HG02678 (cell line): Measurements from ENCODE around the gene GLT8D1.
A peak's percentile ranks its signal among the peaks of the same experiment; 100 is the strongest.
"Not testable (repeated sequence)": the region's sequence is repeated elsewhere in the genome, so short reads cannot be mapped to it uniquely, and the experiment has no call there.

Experiments
- ATAC-seq: cut with Tn5 transposase; IDR thresholded peaks from one replicate; pipeline ENCODE4 v1.9.1; 2021; ENCODE audit warnings: mild to moderate bottlenecking, moderate library complexity; ENCODE audit not compliant: unreplicated experiment

GLT8D1 gene, protein sequence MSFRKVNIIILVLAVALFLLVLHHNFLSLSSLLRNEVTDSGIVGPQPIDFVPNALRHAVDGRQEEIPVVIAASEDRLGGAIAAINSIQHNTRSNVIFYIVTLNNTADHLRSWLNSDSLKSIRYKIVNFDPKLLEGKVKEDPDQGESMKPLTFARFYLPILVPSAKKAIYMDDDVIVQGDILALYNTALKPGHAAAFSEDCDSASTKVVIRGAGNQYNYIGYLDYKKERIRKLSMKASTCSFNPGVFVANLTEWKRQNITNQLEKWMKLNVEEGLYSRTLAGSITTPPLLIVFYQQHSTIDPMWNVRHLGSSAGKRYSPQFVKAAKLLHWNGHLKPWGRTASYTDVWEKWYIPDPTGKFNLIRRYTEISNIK

DNA sequence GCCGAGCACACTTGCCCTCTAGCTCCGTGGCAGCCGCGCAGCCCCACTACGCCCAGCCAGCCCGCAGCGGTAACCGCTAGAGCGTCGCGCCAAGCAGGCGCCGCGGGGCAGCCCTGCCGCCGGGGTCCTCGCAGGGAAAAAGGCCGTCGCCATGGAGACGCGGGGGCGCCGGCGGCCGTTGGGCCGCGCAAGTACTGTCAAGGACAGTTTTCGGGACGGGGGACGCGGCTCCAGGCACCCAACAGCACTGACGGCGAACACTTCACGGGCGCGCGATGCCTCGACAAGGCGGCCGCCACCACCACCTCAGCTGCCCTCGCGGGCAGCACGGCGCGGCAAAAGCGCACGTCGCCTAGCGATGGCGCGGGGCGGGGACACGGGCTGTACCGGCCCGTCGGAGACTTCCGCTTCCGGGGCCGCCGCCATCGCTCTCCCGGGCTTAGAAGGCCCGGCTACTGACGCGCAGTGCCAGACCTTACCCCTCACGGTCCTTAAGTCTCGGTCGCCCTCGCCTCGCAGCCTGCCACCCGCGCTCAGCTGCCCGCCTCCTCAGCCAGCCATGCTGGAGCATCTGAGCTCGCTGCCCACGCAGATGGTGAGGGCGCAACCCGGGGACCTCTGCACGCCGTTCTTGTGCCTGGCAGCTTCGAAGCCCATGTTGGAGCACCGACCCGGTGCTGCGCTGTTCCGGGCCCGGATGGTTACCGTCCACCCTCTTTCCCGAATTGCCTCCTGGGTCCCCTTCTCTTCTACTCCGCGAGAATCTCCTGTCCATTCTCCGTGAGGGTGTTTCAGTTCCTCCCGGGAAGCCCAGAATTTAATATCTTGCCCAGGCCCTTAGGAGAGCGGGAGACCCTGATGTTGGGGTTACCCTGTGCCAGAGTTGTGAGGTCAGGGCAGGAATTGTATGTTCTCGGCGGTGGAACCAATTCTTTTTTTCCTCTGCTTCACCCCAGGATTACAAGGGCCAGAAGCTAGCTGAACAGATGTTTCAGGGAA, at the start of gene GLT8D1, which contains the start of gene SPCS1:
TSS of gene GLT8D1 (minus strand) at position 104 of the 999 bp plus-strand sequence. CDS start 5,331 bp downstream, outside the sequence.
TSS of gene SPCS1 (plus strand) at position 419 of the 999 bp plus-strand sequence. CDS start at position 560, 141 bp downstream.
- peak; percentile 76 for ATAC-seq

DNA sequence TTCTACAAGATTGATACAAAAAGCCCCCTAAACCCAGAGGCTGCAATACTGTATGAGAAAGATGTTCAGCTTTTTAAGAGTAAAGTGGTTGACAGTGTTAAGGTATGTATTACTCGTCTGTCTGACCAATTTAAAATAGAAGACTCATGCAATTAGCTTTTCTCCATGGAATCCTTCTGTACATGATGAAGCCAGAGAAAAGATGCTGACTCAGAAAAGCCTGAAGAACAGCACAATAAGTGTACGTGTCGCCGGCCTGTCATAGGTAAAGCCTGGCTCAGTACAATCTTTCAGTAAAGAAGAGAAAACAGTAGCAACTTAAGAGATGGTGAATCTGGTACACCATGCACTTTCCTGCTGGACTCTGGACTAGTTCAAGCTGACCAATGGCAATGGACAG, 48.8 kb upstream of the GLT8D1 start:
- no peak for ATAC-seq

DNA sequence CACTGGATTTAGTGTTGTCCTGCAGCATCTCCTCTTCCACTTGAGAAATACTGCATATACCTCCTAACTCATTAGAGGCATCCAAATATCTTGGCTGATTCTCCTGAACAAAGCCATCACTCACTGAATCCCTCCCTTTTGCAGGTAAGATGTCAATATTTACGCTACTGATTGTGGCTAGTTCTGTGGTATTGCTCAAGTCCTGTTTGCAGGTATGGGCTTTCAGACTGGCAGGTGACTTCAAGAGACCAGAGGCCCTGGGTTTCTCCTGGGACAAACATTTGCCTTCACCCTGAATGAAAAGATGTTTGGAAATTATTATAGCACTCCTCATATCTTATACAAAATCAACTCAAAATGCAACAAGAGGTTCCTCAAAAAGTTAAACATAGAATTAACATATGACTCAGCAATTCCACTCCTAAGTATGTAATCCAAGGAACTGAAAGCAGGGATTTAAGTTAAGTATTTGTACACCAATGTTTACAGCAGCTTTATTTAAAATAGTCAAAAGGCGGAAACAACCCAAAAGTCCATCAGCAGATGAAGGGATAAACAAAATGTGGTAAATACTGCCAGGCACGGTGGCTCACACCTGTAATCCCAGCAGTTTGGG, 46.6 kb upstream of the GLT8D1 start:
- no peak for ATAC-seq

DNA sequence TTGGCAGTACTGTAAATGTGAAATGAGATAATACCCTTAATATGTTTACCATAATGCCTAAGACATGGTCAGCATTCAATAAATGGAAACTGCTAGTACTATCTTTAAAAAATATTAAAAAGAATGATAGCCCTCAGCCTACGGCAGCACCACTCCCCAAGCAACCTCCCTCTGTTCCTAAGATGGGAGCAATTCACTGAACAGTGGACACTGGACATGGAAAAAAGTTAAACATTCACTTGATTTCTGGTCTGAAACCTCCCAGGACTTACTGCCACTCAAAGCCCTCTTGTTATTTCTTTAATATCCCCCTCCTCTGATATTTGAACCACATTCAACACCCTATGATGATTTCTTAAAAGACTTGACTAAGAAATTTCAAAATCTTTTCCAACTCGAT, 38.1 kb upstream of the GLT8D1 start:
- ATAC-seq: no peak

DNA sequence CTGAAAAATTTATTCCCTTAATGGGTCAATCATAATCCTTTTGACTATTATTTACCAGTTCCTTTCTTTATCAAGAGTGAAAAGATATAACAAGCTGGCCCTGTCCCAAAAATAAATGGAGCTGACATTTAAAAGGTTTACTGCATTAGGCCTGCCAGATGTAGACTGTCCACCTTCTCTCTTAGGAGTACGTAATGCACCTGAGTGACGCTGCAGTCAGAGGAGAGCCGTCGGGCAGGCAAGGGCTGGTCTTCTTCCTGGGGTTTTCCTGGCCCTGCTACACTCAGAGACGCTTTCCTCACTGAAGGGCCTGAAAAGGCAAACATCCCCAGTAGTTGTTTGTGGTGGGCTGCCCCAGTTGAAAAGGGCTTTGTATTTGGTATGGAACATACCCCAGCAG, 37.6 kb upstream of the GLT8D1 start:
- ATAC-seq: no peak

DNA sequence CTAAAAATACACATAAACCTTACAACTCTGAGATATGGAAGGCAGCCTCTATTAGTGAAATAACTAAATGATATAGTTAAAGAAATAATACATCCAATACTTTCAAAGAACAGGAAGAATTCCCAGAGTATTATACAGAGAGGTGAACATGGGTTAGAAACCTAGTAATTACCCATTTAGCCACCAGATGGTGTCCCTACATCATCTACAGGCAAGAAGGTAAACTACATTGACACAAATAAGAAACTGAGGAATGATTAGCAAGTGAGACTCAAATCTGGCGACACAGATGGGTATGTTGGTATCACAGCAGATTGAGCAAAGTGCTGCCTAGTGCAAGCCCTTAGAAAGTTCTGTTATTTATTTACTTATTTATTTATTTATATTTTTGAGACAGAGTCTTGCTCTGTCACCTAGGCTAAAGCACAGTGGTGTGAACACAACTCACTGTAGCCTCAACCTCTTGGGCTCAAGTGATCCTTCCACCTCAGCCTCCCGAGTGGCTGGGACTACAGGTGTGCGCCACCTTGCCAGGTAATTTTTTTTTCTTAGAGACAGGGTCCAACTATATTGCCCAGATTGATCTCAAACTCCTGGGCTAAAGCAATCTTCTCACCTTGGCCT, 36.9 kb upstream of the GLT8D1 start:
- no peak for ATAC-seq

DNA sequence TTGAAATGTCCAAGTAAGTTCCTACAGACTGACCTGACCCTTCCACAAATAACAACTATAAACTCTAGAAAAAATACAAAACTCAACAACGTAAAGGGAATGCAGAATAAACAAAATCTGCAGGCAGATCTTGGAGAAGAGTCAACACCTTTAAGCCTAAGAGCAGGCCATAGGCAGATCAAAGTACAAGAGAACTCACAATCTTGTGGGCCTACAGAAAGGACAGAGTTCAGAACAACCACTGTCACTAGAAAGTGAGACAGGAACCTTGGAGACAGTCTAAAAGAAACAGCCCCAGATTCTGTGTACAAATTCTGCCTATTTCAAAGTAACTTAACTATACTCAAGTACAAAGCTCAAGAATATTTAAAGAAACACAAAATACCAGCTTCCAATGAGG, 34.1 kb upstream of the GLT8D1 start:
- ATAC-seq: no peak

DNA sequence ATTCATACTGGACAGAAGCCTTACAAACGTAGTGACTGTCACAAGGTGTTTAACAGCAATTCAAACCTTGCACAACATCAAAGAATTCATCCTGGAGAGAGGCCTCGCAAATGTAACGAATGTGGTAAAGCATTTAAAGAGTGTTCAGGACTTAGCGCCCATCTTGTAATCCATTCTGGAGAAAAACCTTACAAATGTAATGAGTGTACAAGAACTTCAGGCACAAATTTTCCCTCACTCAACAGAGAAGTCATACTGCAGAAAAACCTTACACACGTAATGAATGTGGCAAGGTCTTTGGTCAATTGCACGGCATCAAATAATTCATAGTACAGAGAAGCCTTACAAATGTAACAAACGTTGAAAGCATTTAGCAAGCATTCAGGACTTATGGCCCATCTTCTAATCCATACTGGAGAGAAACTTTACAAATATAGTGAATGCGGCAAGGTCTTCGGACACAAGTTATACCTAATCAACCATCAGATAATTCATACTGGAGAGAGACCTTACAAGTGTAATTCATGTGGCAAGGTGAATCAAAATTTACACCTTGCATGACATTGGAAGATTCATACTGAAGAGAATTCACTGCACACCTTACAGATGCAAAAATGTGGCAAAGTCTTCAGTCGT, 27.8 kb upstream of the GLT8D1 start:
- ATAC-seq: no peak

DNA sequence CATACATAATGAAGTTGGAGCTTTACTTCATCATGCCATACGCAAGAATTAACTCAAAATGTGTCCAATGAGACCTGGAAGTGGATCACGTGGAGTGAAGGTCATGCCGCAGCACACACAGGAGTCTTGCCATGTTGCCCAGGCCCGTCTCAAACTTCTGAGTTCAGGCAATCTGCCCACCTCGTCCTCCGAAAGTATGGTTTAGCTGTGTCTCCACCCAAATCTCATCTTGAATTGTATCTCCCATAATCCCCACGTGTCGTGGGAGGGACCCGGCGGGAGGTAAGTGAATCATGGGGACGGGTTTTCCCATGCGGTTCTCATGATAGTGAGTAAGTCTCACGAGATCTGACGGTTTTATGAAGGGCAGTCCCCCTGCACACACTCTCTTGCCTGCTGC, 26.0 kb upstream of the GLT8D1 start:
- no peak for ATAC-seq

DNA sequence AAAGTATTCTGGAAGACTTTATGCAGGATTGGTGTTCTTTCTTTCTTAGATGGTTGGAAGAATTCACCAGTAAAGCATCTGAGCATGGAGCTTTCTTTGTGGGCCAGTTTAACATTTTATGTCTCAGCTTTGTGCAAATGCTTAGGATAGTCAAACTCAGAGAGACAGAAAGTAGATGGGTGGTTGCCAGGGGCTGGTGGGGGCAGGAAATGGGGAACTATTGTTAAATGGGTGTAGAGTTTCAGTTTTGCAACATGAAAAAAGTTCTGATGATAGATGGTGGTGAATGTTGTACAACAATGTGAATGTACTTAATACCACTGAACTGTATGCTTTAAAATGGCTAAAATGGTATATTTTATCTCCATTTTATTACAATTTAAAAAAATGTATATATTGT, 25.1 kb upstream of the GLT8D1 start:
- no peak for ATAC-seq

DNA sequence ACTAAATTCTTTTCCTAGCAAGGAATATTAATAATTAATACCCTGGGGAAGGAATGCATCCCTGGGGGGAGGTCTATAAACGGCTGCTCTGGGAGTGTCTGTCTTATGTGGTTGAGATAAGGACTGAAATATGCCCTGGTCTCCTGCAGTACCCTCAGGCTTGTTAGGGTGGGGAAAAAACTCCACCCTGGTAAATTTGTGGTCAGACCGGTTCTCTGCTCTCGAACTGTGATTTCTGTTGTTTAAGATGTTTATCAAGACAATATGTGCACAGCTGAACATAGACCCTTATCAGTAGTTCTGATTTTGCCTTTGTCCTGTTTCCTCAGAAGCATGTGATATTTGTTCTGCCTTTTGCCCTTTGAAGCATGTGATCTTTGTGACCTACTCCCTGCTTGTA, 23.2 kb upstream of the GLT8D1 start:
- not testable (repeated sequence) for ATAC-seq

DNA sequence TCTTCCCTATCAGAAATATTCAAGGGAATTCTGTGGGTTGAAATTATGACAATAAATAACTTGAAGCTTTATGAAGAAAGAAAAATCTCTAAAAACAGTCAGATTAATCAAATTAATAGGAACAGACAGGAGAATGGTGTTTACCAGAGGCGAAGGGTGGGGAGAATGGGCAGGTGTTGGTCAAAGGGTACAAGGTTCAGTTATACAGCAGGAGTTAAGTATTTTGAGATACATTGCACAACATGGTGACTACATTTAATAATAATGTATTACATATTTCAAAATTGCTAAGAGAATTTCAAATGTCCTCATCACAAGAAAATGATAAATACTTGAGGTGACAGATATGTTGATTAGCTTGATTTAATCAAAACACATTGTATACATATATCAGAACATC, 18.9 kb upstream of the GLT8D1 start:
- ATAC-seq: no peak

DNA sequence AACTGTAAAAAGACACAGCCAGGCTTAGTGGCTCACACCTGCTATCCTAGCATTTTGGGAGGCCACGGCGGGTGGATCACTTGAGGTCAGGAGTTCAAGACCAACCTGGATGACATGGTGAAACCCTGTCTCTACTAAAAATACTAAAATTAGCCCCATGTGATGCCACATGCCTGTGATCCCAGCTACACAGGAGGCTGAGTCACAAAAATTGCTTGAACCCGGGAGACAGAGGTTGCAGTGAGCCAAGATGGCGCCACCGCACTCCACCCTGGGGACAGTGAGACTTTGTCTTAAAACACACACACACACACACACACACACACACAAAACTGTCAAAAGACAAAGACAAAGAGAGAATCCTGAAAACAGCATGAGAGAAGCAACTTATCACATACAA, 18.3 kb upstream of the GLT8D1 start:
- ATAC-seq: no peak

DNA sequence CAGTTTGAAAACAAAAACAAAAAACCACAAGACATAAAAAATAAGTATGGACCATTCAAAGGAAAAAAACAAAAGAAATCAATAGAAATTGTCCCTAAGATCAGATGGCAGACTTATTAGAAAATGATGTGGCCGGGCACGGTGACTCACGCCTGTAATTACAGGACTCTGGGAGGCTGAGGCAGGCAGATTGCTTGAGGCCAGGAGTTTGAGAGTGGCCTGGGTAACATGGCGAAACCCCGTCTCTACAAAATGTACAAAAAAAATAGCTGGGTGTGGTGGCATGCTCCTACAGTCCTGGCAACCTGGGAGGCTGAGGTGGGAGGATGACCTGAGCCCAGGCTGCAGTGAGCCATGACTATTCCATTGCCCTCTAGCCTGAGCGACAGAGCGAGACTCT, 16.9 kb upstream of the GLT8D1 start:
- ATAC-seq: no peak

DNA sequence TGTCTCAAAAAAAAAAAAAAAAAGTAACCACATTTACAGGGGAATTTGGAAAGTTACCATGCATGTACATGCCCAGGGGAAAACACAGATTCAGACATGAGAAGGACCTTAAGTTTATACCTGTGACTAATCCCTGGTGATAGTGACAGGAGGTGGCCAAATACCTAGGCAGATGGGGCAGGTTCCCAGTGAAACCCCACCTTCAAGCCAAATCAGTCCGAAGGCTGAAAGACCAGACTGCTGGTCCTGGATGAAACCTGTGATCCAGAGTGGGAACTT, 16.1 kb upstream of the GLT8D1 start:
- ATAC-seq: no peak

DNA sequence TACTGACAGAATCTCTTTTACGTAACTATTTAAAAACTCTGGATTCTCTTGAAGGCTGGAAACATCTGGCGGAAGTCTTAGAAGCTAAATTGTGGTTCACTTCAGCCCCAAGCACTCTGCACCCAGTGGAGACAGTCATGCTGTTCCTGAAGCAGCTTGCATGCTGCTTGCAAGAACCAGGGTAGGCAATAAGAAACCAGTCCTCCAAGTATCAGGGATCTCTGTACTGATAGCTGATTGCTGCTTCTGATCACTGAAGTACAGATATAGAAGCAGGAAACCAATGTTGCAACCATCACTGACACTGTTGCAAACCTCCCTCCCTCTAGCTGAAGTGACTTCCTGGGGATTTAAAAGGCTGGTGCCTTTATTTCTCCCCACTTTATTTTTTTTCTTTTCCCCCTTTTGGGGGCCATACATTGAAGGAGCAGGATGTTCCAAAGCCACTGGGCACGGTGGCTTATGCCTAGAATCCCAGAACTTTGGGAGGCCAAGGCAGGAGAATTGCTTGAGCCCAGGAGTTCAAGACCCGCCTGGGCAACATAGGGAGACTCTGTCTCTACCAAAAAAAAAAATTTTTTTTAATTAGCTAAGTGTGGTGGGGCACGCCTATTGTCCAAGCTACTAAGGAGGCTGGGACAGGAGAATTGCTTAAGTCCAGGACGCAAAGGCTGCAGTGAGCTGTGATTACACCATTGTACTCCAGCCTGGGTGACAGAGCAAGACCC, 15.6 kb upstream of the GLT8D1 start:
- ATAC-seq: peak; percentile 64

DNA sequence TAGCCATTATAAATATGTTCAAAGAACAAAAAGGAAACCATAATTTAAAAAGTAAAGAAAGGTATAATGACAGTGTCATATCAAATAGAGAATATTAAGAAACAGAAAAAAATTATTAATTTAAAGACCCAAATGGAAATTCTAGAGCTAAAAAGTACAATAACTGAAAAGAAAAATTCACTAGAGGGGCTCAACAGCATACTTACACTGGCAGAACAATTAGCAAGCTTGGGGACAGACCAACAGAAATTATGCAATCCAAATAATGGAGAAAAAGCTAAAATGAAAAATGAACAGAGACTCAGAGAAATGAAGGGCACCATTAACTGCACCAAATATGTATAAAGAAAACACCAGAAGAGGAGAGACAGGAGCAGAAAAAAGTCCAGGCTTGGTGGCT, 14.0 kb upstream of the GLT8D1 start:
- ATAC-seq: no peak

DNA sequence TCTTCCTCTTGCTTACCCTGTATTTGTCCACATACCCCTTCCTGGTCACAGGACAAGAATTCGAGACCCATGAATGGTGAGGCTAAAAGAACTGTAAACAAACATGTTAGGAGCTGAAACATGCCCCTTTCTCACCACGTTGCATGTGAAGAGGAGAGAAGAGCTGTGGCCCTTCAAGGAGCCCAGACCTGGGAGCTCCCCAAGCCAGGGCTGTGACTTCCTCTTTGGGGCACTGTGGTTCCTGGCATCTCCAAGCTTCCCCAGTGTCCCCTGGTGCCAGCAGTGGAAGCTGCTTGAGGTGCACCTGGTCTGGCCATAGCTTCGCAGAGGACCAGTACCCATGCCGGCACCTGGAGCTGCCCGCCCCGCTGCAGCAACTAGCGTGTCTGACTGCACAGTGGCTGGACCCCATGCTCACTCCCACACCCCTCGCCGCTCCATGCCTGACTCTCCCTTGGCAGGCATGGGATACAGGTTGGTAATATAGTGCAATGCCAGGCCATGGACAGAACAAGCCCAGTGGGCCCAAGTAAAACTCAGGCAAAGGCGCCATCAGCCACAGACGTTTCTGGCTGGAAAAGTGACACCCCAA, 10.2 kb upstream of the GLT8D1 start:
- no peak for ATAC-seq
